ENCODE measurements around the gene HSFX3.

DNA sequence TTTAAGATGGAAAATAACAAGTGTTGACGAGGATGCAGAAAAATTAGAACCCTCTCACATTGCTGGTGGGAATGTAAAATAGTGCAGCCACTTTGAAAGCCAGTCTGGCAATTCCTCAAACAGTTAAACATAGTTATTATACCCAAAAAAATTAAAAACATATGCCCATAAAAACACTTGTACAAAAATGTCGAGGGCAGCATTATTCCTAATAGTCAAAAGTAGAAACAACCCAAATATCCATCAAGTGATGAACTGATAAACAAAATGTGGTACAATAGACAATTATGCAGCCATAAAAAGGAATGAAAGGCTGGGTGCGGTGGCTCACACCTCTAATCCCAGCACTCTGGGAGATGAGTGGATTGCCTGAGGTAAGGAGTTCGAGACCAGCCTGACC, 51.0 kb downstream of the HSFX3 start:
- no peak for TF ChIP-seq SP1 (IDR thresholded peaks at IDR 0.05)
- no peak for TF ChIP-seq FOXM1 (IDR thresholded peaks at IDR 0.05; ENCODE audit: borderline replicate concordance)
- no peak for TF ChIP-seq BHLHE40 (IDR thresholded peaks at IDR 0.05; ENCODE audit: borderline replicate concordance)
- no peak for TF ChIP-seq TARDBP (IDR thresholded peaks at IDR 0.05)
- TF ChIP-seq CTBP1 (IDR thresholded peaks at IDR 0.05; ENCODE audit: borderline replicate concordance): no peak
- no peak for TF ChIP-seq FOXA1 (IDR thresholded peaks at IDR 0.05)

Data from HEK293T (cell line).